Mesenchymal stem cell (in vitro differentiated cells and primary cell): Measurements from ENCODE around the gene MAP1LC3A.

Experiments
- DNase-seq: peaks from one replicate; pipeline ENCODE4 v3.0.0-alpha.2; 2013
- H2AFZ ChIP-seq: one replicate; pipeline ENCODE4 v1.6.1; 2013; ENCODE audit warnings: low read depth, mild to moderate bottlenecking, control low read depth, inconsistent platforms, low read length, moderate library complexity
- H2AK5ac ChIP-seq: 2 replicates; pipeline ENCODE4 v1.6.1; 2013; ENCODE audit warnings: low read length, moderate library complexity, mild to moderate bottlenecking, inconsistent platforms; ENCODE audit not compliant: severe bottlenecking
- H2BK120ac ChIP-seq: one replicate; pipeline ENCODE4 v1.6.1; 2013; ENCODE audit warnings: low read depth, mild to moderate bottlenecking, inconsistent platforms, low read length, moderate library complexity
- H2BK12ac ChIP-seq, 2 experiments: one replicate each; pipeline ENCODE4 v1.6.1; 2013; ENCODE audit warnings: inconsistent platforms in 2 of 2, low read length in 2 of 2, mild to moderate bottlenecking in 2 of 2, moderate library complexity in 2 of 2, control low read depth in 1 of 2
- H2BK15ac ChIP-seq: one replicate; pipeline ENCODE4 v1.6.1; 2013; ENCODE audit warnings: mild to moderate bottlenecking, low read depth, inconsistent platforms; ENCODE audit not compliant: poor library complexity, severe bottlenecking
- H2BK5ac ChIP-seq: 2 replicates; pipeline ENCODE4 v1.6.1; 2013; ENCODE audit warnings: low read depth, mild to moderate bottlenecking, low read length, control low read depth, inconsistent platforms; ENCODE audit not compliant: poor library complexity, severe bottlenecking
- H3K14ac ChIP-seq, 2 experiments: one replicate each; pipeline ENCODE4 v1.6.1; 2013; ENCODE audit warnings: inconsistent platforms in 2 of 2, low read length in 2 of 2, control low read depth in 1 of 2, mild to moderate bottlenecking in 1 of 2, moderate library complexity in 1 of 2
- H3K18ac ChIP-seq, 2 experiments: one replicate each; pipeline ENCODE4 v1.6.1; 2013; ENCODE audit warnings: inconsistent platforms in 2 of 2, low read length in 2 of 2, control low read depth in 1 of 2, low read depth in 1 of 2, mild to moderate bottlenecking in 1 of 2
- H3K23ac ChIP-seq, 2 experiments: one replicate each; pipeline ENCODE4 v1.6.1; 2013; ENCODE audit warnings: inconsistent platforms in 2 of 2, low read length in 2 of 2, mild to moderate bottlenecking in 2 of 2, moderate library complexity in 2 of 2, control low read depth in 1 of 2
- H3K27ac ChIP-seq: 2 replicates; pipeline ENCODE4 v1.5.1; 2013; ENCODE audit warnings: mild to moderate bottlenecking, moderate library complexity, low read length, control low read depth, inconsistent platforms; ENCODE audit not compliant: poor library complexity, severe bottlenecking
- H3K27me3 ChIP-seq, 2 experiments: 2 replicates each; pipeline versions ENCODE4 v1.6.1 to v1.7.0; 2013; ENCODE audit warnings: low read length in 2 of 2, mild to moderate bottlenecking in 2 of 2, moderate library complexity in 2 of 2, control low read depth in 1 of 2, inconsistent platforms in 1 of 2; ENCODE audit not compliant: control insufficient read depth in 1 of 2, insufficient read depth in 1 of 2
- H3K36me3 ChIP-seq, 2 experiments: 2 replicates each; pipeline versions ENCODE4 v1.6.1 to v1.7.0; 2013; ENCODE audit warnings: low read length in 2 of 2, control low read depth in 1 of 2, inconsistent platforms in 1 of 2, low read depth in 1 of 2, mild to moderate bottlenecking in 1 of 2; ENCODE audit not compliant: insufficient read depth in 2 of 2, control insufficient read depth in 1 of 2
- H3K4ac ChIP-seq, 2 experiments: one replicate each; pipeline ENCODE4 v1.6.1; 2013; ENCODE audit warnings: inconsistent platforms in 2 of 2, low read length in 2 of 2, mild to moderate bottlenecking in 2 of 2, moderate library complexity in 2 of 2, control low read depth in 1 of 2, low read depth in 1 of 2
- H3K4me1 ChIP-seq: 2 replicates; pipeline ENCODE4 v1.6.1; 2013; ENCODE audit warnings: low read depth, low read length, control low read depth; ENCODE audit not compliant: control insufficient read depth, insufficient read depth
- H3K4me2 ChIP-seq: 2 replicates; pipeline ENCODE4 v1.6.1; 2013; ENCODE audit warnings: low read length, mild to moderate bottlenecking, inconsistent platforms; ENCODE audit not compliant: poor library complexity, severe bottlenecking
- H3K4me3 ChIP-seq, 2 experiments: 2 replicates each; pipeline versions ENCODE4 v1.5.1 to v1.7.0; 2013; ENCODE audit warnings: low read length in 2 of 2, mild to moderate bottlenecking in 2 of 2, control low read depth in 1 of 2, low read depth in 1 of 2; ENCODE audit not compliant: insufficient read depth in 1 of 2
- H3K79me1 ChIP-seq: replicated peaks from 2 replicates; pipeline ENCODE4 v1.6.1; 2013; ENCODE audit warnings: mild to moderate bottlenecking, control low read depth, low read length, inconsistent platforms; ENCODE audit not compliant: poor library complexity, severe bottlenecking
- H3K9ac ChIP-seq: 2 replicates; pipeline ENCODE4 v1.7.0; 2013; ENCODE audit warnings: mild to moderate bottlenecking, low read length, moderate library complexity
- H3K9me3 ChIP-seq: 2 replicates; pipeline ENCODE4 v1.7.0; 2013; ENCODE audit warnings: mild to moderate bottlenecking, low read length; ENCODE audit not compliant: control insufficient read depth
- H4K8ac ChIP-seq: one replicate; pipeline ENCODE4 v1.6.1; 2013; ENCODE audit warnings: inconsistent platforms, mild to moderate bottlenecking, low read length, moderate library complexity
- H4K91ac ChIP-seq: one replicate; pipeline ENCODE4 v1.6.1; 2013; ENCODE audit warnings: mild to moderate bottlenecking, low read length, inconsistent platforms
- WGBS: methylation state at CpG from one replicate; pipeline ENCODE4 v1.1.7; 2013; ENCODE audit warnings: mixed read lengths; 5-methylcytosine and 5-hydroxymethylcytosine counted together

Gene MAP1LC3A

GRCh38 chr20:34559311-34560140 lies 1.0 kb downstream of the MAP1LC3A start:
- Histone ChIP-seq H3K14ac (no peak overlapping the region), H3K27me3 (no peaks in the 10 kb centered on the region), H3K18ac (no peak overlapping the region), H2BK5ac (no peak overlapping the region), H2BK120ac (no peak overlapping the region), H3K36me3 (peaks cover 0 to 31% of the 10 kb centered on the region in 2 experiments), H3K4ac (no peak overlapping the region), H2AK5ac (no peak overlapping the region), H3K9ac (peak overlapping the region; percentile 22), H3K27ac (no peak overlapping the region), H3K23ac (no peak overlapping the region), H3K4me2 (peak overlapping the region; percentile 96), H3K4me1 (peaks cover 20% of the 10 kb centered on the region), H2AFZ (no peak overlapping the region), H2BK15ac (no peak overlapping the region), H3K4me3 (peak overlapping the region; percentile 84 to 89), H3K9me3 (no peaks in the 10 kb centered on the region), H2BK12ac (no peak overlapping the region), H4K8ac (no peak overlapping the region), H4K91ac (no peak overlapping the region), H3K79me1 (peaks cover 1% of the 10 kb centered on the region)
- no peak for DNase-seq
- 73% methylated on average over 39 of the region's 43 CpGs for WGBS

- Histone ChIP-seq H2BK5ac (no peak overlapping the region), H3K14ac (no peak overlapping the region), H3K4me2 (no peak overlapping the region), H3K27me3 (no peaks in the 10 kb centered on the region), H2BK12ac (no peak overlapping the region), H3K4me1 (peaks cover 23% of the 10 kb centered on the region), H3K4ac (no peak overlapping the region), H3K23ac (no peak overlapping the region), H3K9ac (no peak overlapping the region), H2BK120ac (no peak overlapping the region), H3K9me3 (no peaks in the 10 kb centered on the region), H3K27ac (no peak overlapping the region), H2AK5ac (no peak overlapping the region), H2BK15ac (no peak overlapping the region), H3K79me1 (peaks cover 1% of the 10 kb centered on the region), H2AFZ (no peak overlapping the region), H4K8ac (no peak overlapping the region), H3K36me3 (peaks cover 0 to 34% of the 10 kb centered on the region in 2 experiments), H3K4me3 (no peak overlapping the region), H3K18ac (no peak overlapping the region), H4K91ac (peak overlapping the region; percentile 18)
- WGBS, result 99% methylated on average over 9 of the region's 12 CpGs
- no peak for DNase-seq
Measured at GRCh38 chr20:34560141-34560523, 1.6 kb downstream of the MAP1LC3A start.

- DNase-seq, result no peak
- Histone ChIP-seq H4K91ac (no peak overlapping the region), H3K4me3 (no peak overlapping the region), H2BK120ac (no peak overlapping the region), H3K9ac (no peak overlapping the region), H3K4ac (no peak overlapping the region), H3K18ac (no peak overlapping the region), H3K27me3 (no peaks in the 10 kb centered on the region), H3K23ac (no peak overlapping the region), H3K4me1 (peaks cover 25% of the 10 kb centered on the region), H2BK15ac (no peak overlapping the region), H3K36me3 (peaks cover 0 to 36% of the 10 kb centered on the region in 2 experiments), H2BK5ac (no peak overlapping the region), H3K79me1 (peaks cover 1% of the 10 kb centered on the region), H3K14ac (no peak overlapping the region), H4K8ac (no peak overlapping the region), H2BK12ac (no peak overlapping the region), H3K9me3 (no peaks in the 10 kb centered on the region), H2AFZ (no peak overlapping the region), H3K27ac (no peak overlapping the region), H2AK5ac (no peak overlapping the region), H3K4me2 (no peak overlapping the region)
- WGBS, result 97% methylated on average over 7 of the region's 7 CpGs
Measured at GRCh38 chr20:34560614-34561013, 2.1 kb downstream of the MAP1LC3A start.

- Histone ChIP-seq H4K91ac (no peak overlapping the region), H3K9me3 (no peaks in the 10 kb centered on the region), H2BK12ac (no peak overlapping the region), H3K36me3 (peaks cover 3 to 45% of the 10 kb centered on the region in 2 experiments), H3K4ac (no peak overlapping the region), H4K8ac (no peak overlapping the region), H2BK15ac (no peak overlapping the region), H2BK120ac (no peak overlapping the region), H3K27ac (no peak overlapping the region), H3K23ac (no peak overlapping the region), H3K14ac (no peak overlapping the region), H3K9ac (no peak overlapping the region), H3K4me1 (peaks cover 27% of the 10 kb centered on the region), H2BK5ac (no peak overlapping the region), H3K18ac (no peak overlapping the region), H2AK5ac (no peak overlapping the region), H3K27me3 (no peaks in the 10 kb centered on the region), H3K4me2 (no peak overlapping the region), H2AFZ (no peak overlapping the region), H3K4me3 (no peak overlapping the region), H3K79me1 (peaks cover 1% of the 10 kb centered on the region)
- DNase-seq, result no peak
- 91% methylated on average over 10 of the region's 10 CpGs for WGBS
Measured at GRCh38 chr20:34561661-34562060, 3.1 kb downstream of the MAP1LC3A start.
